Stimulated activated CD8-positive, alpha-beta memory T cell treated with anti-CD3 and anti-CD28 coated beads, Interleukin-12 subunit alpha, Interleukin-12 subunit beta, amount 100 ng/mL, for 1 hour (primary cell): Measurements from ENCODE around the gene THBS1.

Experiments
- DNase-seq: peaks from one replicate; pipeline ENCODE4 v3.0.0-alpha.2; 2020; ENCODE audit warnings: low read depth

The THBS1 gene

DNA sequence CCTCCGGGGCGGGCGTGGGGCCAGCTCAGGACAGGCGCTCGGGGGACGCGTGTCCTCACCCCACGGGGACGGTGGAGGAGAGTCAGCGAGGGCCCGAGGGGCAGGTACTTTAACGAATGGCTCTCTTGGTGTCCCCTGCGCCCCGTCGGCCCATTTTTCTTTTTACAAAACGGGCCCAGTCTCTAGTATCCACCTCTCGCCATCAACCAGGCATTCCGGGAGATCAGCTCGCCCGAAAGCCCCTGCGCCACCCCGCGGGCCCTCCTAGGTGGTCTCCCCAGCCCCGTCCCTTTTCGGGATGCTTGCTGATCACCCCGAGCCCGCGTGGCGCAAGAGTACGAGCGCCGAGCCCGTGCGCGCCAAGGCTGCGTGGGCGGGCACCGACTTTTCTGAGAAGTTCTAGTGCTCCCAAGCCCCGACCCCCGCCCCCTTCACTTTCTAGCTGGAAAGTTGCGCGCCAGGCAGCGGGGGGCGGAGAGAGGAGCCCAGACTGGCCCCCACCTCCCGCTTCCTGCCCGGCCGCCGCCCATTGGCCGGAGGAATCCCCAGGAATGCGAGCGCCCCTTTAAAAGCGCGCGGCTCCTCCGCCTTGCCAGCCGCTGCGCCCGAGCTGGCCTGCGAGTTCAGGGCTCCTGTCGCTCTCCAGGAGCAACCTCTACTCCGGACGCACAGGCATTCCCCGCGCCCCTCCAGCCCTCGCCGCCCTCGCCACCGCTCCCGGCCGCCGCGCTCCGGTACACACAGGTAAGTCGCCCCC, at the start of gene THBS1:
TSS of gene THBS1 (plus strand) at position 595 of the 757 bp plus-strand sequence. CDS start 779 bp downstream, outside the sequence.
- DNase-seq = no peak

GRCh38 chr15:39534996-39535395, 45.9 kb upstream of the THBS1 start:
- no peak for DNase-seq

GRCh38 chr15:39535466-39535865, 45.4 kb upstream of the THBS1 start:
- no peak for DNase-seq

GRCh38 chr15:39538936-39539335, 41.9 kb upstream of the THBS1 start:
- no peak for DNase-seq

DNA sequence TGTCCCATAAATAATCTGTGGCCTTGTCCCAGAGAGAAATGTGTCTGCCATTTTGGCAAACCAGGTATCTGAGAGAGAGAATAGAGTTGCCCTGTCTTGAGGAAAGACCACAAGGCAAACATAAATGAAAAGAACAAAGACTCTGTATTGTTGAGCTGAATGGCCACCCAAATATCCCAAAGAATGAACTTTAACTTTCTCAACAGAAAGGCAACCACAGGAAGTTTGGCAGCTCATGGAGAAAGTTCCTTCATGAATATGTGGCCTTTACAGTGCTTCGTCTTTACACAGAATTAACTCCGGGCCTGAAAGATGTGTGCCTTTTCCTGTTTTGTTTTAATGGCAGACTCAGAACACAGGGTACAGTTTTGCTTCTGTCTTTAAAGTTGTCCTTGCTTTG, 41.4 kb upstream of the THBS1 start:
- no peak for DNase-seq

- DNase-seq = no peak
Observed at GRCh38 chr15:39539973-39540558, 40.8 kb upstream of the THBS1 start.

DNA sequence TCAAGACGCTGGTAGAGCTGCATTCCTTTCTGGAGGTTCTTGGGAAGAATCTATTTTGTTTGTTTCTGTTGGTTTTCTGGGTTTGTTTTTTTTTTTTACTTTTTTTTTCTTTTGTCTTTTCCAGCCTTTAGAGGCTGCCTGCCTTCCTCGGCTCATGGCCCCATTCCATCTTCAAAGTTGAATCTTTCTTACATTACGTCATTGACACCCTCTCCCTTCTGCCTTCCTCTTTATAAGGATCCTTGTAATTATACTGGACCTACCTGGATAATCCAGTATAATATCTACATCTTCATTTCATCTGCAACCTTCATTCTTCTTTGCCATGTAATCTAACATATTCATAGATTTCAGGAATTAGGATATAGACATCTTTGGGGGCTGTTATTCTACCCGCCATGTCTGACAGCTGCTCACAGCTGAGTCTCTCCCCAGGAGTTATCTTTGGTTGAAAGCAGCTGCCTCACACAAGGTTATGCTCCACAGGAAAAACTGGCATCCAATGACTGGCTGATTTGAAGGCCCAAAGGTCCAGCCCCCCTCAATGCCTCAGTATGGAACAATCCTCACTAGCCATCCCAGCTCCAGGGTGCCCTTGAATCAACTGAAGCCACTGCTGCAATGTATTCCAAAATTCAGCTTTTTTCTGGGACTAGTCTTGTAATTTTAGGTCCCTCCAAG, 38.4 kb upstream of the THBS1 start:
- DNase-seq = no peak

DNA sequence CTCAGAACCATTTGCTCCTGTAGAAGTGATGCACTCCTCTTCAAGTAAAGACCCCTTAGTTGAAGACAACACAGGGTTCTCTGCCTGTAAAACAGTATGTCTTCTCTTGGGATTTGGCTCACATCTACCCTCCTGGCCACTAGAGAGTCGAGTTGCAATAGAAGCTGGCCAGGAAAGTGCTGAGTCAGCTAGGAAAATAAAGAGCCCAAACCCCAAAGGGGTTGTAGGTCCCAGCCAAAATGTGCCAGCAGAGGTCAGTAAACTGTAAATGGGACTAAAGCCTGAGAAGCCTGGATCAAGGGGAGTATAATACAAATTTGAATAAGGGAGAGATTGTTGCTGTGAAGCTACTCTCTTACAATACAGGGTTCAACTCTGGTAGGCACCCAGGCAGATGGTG, 37.2 kb upstream of the THBS1 start:
- no peak for DNase-seq

DNA sequence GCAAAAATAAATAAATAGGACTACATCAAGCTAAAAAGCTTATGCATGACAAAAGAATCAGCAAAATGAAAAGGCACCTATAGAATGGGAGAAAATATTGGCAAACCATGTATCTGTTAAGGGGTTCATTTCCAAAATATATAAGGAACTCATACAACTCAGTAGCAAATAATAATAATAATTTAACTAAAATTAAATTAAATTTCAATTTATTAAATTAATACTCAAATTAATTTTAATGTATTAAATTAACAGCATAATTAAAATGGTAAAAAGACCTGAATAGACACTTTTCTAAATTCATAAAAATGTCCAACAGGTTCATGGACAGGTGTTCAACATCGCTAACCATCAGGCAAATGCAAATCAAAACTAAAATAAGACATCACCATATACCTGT, 34.0 kb upstream of the THBS1 start:
- DNase-seq = no peak

DNA sequence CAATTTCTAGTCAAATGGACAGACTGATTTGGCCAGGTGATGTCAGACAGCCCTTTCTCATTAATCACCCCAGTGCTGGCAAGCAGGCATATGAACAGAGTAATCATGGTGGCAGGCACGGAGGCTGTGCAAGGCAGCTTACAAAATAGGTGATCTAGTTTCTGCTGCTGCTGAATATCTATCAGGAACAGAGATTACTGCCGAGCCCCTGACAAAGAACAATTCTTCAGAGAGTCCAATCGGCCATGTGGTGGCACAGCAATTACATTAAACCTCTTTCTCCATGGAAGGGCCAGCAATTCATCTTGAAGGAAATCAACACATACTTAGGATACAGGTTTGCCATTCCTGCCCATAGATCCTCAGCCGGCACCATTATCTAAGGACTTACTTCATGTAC, 32.3 kb upstream of the THBS1 start:
- DNase-seq = no peak

DNA sequence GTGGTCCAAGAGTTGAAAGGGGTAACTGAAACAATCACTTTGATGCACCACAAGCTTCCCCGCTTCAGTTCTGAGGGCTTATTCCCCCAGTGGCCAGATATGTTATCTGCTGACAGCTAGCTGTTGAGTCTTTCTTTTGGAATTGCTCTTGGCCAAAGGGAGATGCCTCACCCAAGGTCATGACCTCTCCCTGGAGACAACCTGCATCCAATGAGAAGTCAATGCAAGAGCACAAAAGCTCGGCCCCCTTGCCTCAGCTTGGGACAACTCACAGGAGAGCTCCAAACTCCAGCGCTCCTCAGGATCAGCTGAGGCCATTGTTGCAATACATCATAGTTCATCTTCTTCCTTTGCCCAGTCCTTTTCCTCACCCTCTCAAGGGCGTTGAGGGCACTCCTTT, 31.0 kb upstream of the THBS1 start:
- DNase-seq = no peak

DNA sequence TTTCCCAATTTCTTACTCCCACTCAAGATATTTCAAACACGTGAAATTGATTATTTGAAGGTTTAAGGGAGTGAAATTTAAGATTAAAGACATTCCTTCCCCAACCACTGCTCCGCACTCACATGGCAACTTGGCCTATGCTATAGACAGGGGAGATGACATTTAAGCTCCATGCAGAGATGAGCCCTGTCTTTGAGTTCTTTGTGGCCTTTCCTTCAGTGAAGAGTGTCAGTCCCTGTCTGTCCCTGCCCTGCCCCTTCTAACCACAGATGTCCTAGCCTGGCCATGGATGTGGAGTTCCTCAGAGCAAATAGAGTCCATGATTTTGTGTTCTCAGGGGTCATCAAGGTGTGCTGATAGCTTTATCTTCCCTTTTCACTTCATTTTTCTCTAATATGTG, 29.4 kb upstream of the THBS1 start:
- no peak for DNase-seq

GRCh38 chr15:39552556-39552955, 28.3 kb upstream of the THBS1 start:
- no peak for DNase-seq

GRCh38 chr15:39553947-39554693, 26.8 kb upstream of the THBS1 start:
- no peak for DNase-seq

DNA sequence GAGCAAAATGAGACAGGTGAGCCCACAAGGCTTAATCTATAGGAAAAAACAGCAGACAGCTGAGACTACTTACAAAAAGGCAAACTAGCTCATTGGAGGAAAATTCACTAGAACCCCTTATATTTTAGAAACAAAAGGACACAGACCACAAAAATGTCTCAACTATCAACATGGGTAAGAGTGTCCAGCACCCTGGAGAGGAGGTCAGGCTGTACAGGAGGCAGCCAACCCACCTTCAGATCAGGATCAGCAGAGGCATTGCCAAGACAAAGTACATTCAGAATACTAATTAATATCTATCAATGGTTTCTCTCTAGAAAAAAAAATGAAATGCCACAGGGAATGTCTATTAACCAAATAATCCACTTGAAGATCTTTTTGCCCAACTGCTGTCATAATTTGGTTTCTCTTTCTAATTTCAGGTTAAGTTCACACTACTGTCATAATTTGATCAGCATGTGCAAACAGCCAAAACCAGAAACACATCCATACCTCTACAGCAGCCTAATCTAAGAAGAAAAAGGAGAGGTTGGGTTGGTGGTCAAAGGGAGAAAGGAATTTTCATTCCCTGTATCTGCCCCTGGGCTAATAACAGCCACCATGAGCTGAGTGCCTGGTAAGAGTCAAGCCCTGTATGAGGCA, 26.0 kb upstream of the THBS1 start:
- no peak for DNase-seq

- no peak for DNase-seq
Observed at GRCh38 chr15:39555885-39556284, 25.0 kb upstream of the THBS1 start.

- no peak for DNase-seq
Observed at GRCh38 chr15:39556461-39556860, 24.4 kb upstream of the THBS1 start.

GRCh38 chr15:39558421-39558820, 22.5 kb upstream of the THBS1 start:
- DNase-seq = no peak

DNA sequence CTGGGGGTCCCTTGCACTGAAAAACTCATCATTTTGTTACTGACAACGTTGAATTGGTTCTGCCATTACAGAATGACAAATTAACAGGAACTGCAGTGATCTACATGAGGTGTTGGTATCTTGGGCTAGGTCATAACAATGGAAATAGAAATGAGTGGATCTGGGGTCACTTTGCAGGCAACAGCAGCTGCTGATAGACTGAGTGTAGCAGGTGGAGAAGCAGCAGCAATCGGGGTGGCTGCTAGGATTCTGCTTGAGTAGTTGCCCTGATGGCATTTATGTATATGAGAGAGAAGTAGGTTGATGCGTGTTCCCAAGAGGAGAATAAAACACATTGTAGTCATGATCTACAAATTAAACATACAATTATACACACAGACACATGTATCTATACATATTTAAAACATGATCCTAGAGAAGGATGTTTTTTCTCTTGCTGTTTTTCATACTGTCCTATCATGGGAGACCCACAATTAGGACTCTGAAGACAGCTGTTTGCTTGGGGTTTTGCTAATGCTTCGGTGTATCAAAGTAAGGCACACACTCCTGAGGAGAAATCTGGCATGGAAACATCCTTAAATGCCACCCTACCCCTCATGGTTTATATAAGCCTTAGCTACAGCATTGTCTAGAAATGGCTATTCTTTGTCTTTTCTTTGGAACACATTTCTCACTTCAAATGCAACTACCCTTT, 15.8 kb upstream of the THBS1 start:
- DNase-seq = no peak

DNA sequence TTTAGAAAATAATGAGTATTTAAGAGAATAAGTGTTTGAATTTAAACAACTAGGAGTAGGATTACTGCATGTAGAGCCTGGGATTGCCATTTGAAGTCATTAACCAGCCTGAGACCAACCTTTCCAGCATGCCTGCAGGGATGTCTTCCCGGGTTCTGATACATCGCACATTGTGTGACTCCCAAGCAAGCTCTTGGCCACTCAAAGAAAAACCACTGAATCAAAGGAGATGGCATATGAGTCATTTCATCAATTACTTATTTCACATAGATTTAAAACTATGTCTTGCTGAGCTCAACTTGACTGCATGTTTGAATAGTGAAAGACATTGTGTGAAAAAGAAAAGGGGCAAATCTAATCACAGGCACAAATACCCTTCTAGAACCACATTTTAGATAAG, 15.0 kb upstream of the THBS1 start:
- no peak for DNase-seq

DNA sequence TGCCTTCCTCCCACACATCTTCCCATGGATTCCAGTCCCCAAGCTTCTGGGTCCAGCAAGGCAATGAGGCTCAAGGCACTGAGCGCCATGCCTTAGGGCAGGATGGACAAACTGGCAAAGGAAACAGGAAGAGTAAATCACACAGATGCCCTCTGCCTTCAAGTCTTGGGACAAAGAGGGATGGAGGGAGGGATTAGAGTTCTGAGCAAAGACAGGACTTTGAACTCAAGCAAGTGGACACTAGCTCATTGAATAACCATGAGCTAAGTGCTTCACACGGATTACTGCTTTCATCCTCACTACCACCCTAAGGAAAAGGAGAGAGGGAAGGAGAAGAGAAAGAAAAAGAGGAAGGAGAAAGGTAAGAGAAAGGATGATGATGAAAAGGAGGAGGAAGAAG, 7.6 kb upstream of the THBS1 start:
- DNase-seq = no peak

- no peak for DNase-seq
Observed at GRCh38 chr15:39573844-39574243, 7.0 kb upstream of the THBS1 start.
